HG03139 (cell line): ENCODE measurements around the gene CCDC102A.

Source experiments
- ATAC-seq: cut with Tn5 transposase; IDR thresholded peaks from one replicate; pipeline ENCODE4 v1.9.1; 2021; ENCODE audit not compliant: unreplicated experiment

Gene CCDC102A

DNA sequence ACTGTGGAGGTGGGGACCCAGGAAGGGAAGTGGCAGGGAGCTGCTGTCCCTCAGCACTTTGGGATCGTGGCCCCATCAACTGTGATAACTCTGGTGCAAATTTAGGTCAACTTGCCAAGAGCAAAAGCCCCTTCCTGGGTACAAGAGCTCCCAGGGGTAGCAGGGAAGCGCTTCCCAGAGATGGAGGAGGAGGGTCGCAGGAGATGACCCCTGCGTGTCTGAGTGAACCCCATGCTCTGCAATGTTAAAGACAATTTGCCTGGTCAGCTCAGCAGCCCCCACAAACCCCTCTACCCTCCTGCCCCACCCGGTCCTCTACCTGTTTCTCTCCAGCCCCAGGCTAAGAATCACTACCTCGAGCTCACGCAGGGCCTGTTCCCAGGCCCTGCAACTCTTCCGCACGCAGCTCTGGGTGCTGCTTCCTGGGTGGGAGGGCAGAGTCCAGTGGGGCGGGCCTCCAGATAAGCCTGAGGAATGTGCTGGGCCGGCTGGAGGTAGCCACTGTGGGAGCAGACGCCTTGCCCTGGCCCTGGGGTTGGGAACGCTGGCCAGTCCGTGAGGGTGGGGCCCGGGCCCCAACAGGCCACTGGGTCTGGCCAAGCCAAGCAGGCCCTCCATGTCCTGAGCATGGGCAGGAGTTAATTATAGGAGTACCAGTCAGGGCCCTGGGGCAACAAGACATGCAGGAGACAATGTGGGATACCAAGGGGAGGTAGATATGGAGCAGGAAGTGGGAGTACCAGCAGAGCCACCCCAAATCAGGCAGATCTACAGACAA is 56.2 kb downstream of the CCDC102A start:
- no peak for ATAC-seq

GRCh38 chr16:57479205-57479975 is 57.0 kb downstream of the CCDC102A start:
- ATAC-seq: no peak

DNA sequence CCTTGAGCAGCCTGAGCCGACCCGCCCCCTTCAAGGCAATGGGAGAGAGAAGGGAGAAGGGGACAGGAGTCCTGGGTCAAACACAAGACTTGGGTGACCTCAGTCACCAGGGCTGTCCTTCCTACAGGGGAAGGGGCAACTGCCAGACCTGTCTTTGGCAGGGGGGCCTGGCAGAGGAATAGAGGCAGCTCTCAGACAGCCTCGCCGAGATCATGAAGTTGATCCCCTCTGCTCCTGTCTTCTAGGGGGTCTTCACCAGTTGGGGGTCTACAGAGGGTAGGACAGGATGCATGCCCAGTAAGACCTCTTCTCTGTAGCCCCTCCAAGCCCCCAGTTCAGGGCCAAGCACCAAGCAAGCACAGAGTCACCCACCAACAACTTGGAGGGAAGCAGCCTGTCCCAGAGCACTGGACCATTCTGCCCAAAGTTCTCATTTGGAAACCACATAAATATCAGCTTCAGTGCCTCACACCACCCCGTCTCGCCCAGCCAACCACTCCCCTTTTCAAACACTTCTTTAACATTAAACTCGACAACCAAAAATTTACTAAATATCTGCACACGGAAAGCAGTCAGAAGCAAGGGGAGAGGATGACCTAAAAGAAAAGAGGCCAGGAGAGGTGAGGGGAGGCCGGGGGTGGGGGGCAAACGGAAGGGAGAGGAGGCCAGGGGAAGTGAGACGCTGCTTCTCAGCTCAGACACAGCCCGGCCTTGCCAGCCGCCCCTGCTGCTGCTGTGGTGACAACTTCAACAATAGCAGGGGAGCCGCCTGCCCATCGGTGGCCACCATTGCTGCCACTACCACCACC is 57.8 kb downstream of the CCDC102A start:
- no peak for ATAC-seq

DNA sequence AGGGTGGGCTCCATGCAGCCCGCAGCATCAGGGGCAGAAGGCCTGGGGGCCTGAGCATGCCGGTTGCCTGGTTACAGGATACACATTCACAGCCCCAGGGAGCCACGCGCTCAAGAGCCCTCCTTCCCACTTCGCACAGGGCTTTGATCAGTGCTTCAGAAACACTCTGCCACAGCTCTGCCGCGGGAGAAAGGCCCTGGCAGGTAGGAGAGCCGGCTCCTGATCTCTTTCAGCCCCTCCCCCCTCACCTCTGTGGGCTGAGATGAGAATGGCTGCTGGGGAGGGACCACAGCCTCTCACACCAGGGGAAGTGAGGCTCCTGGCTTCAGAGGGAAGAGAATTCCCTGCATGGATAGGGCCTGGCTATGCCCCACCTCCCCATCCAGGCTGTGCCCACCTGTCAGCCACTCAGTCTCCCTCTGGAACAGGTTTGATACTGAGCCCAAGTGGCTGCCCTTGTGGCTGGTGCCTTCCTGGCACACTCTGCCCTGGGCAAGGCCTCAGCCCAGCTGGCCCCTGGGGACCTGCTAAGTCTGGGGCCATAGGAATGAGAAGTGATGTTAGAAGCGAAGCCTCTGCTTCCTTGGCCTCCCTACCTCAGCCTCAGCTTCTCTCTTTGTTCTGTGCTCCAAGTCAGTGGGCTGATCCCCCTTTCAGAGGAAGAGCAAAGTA is 58.7 kb downstream of the CCDC102A start:
- no peak for ATAC-seq

DNA sequence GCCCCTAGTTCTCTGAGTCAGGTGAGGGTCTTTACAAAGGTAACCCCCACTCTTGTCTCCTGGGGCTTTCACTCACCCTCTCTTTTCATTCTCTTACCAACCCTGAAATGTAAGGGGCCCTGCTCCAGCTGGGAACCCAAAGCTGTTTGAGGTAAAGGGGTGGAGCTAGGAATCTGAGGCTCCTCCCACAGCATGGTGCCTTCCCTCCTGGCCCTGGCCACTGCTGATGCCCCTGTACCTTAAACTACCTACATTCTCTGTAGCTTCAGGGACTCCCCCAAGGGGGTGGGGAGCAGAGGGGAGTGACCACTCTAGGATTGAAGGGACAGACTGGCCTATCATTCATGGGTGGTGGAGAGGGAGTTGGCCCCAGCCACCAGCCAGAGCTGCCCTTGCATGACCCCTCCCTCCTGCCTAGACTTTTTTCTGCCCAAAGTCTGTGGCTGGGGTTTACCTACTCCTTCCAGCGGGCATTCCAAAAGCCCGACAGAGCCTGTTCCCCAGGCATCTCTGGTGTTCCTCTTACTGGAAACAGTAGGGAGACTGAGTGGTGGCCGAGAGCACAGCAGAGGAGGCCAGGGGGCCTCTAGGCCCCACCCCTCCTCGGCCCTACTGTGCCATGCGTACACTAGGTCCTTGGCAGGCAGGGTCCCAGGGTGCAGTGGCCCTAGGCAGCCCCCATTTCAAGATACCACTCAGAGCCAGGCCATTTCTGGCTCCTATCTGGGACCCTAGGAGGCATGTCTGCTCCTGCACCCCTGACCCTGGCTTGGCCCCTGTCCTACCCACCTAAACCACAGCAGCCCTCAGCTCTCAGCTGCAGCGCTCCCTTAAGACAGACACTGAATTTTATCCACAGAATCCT is 59.6 kb downstream of the CCDC102A start:
- ATAC-seq: no peak

GRCh38 chr16:57475711-57476339 is 60.5 kb downstream of the CCDC102A start:
- ATAC-seq: peak; percentile 78

DNA sequence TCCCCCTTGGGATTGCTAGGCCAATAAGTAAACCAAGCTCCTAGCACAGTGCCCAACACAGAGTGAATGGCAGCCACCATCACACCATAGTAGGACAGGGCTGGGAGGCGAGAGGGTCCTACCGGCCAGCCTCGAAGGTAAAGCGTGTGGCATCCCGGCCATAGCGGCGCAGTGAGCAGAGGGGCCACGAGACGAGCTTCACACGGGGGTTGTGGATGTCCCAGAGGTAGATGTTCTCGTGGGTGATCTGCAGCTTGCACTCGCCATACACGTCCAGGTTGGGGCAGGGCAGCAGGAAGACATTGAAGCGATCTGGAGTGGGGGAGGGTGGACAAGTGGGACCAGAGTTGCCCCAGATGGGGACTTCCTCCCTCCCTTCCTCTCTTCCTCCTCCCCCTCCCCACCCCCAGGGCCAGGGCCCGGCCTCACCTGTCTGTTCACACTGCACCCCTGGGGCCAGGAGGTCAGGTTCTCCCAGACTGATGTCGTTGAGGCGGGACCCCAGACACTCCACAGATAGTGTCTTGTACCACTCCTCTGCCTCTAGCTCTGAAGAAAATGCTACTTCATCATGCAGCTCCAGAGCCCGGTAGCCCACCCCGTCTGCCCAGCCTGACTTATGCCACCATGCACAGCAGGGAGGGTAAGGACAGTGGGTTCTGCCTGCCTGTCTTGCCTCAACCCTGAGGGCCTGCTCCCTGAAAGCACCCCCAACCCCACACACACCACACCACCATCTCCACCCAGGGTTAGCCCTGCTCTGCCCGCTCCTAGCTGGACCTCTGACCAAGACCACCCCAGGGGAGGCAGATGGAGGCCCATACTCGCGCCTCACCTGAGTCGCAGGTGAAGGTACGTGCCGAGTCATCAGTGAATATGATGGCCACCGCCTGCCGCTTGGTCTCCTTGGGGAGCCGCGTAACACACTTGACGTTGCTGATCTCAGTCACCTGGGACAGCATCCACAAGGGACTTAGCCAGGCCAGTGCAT is 61.4 kb downstream of the CCDC102A start:
- no peak for ATAC-seq

GRCh38 chr16:57473906-57474305 is 62.5 kb downstream of the CCDC102A start:
- no peak for ATAC-seq

DNA sequence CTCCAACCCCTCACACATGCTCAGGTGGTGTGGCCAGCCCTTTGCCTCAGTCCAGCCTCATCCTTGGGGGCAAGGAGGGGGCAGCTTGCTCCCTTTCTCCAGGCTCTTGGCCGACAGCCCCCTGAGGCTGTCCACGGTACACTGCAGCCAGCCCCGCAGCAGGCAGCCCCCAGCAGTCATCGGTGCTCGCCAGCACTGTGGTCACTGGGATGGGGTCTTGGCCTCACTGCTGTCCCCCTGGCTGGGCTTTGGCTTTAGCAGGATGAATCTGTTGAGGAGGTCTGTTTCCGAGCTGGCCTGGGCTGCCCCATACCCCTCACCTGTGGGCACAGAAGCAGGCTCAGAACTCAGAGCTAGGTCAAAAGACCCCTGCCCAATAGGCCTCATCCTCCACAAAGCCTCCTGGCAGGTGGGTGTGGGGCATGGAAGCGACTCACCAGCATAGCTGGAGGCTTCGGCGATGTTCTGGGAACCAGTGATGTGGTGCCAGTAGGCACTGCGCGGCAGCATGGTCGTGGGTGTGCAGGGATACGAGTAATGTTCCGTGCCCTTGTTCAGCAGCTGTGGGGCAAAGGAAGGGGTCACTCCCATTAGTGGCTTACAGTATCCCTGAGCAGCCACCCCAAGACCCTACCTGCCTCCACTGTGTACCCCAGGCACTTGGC is 63.1 kb downstream of the CCDC102A start:
- no peak for ATAC-seq

GRCh38 chr16:57472665-57473060 is 63.7 kb downstream of the CCDC102A start:
- no peak for ATAC-seq

GRCh38 chr16:57471852-57472664 is 64.3 kb downstream of the CCDC102A start:
- no peak for ATAC-seq

GRCh38 chr16:57471209-57471608 is 65.2 kb downstream of the CCDC102A start:
- ATAC-seq: no peak

DNA sequence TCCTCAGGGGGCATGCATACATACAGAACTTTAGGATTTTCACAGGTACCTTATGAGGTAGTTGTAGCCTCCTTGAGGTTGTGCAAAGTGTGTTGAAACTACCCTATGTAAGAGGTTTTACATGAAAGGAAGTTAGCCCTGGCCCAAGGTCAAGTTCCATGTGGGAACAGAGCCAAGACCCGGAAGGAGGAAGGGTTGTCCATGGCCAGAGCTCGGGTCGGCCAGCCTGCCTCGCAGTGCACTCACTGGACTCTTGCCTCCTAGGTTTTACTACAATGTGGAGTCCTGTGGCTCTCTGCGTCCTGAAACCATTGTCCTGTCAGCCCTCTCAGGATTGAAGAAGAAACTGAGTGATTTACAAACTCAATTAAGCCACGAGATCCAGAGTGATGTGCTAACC is 65.7 kb downstream of the CCDC102A start:
- no peak for ATAC-seq

DNA sequence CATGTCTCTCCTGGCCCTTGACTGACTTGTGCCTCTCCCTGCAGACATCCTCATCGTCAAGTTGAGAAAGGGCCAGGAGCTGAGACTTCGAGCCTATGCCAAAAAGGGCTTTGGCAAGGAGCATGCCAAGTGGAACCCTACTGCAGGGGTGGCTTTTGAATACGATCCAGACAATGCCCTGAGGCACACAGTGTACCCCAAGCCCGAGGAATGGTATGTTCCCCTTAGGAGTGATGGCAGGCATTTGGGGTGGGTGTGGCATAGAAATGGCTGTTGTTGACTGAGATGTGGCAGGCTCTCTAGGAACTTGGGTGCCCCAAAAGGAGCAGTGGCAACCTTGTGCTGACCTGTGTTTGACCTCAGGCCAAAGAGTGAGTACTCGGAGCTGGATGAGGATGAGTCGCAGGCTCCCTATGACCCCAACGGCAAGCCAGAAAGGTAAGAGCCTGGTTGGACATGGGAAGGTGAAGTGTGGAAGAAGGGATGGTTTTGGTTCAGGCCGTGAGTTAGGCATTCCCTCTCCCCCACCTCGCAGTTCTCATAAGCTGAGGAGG is 66.4 kb downstream of the CCDC102A start:
- ATAC-seq: no peak

GRCh38 chr16:57469046-57469445 is 67.3 kb downstream of the CCDC102A start:
- ATAC-seq: no peak

DNA sequence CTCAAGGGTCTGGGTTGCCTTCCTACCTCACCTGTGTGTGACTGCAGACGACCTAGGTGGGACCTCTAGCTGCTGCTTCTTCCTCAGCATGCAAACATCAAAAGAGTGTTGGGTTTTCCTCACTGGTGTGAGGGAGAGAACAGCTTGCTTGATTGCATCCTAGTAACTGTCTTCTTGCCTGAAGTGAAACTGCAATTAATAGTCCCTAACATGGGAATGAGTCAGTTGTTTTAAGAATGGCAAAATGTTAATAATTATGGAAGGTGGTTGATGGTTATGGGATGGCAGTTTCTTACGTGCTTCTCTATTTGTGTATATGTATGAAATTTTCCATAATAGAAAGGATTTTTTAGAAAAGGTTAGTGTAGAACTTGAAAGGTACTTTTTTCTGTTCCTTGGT is 68.0 kb downstream of the CCDC102A start:
- no peak for ATAC-seq

GRCh38 chr16:57464523-57464922 is 71.8 kb downstream of the CCDC102A start:
- no peak for ATAC-seq
